Breast epithelium (tissue), 4 donors: Measurements from ENCODE around the gene CDKN2A. TPM values are rescaled to one million over a fixed set of nuclear protein-coding genes. Genes with fewer than 3 reads are reported as not detected.

ENCODE experiments used
- DNase-seq, 2 donors: peaks; one replicate each; pipeline ENCODE4 v3.0.0-alpha.2; 2019; ENCODE audit warnings: low spot score in 2 of 2
- H3K27ac ChIP-seq, 2 donors: fragments of 200-600 bp; sonication (generic) in 1 of 2; one replicate each; pipeline ENCODE4 v1.5.1; 2016 to 2019; ENCODE audit warnings: mild to moderate bottlenecking in 1 of 2
- H3K27me3 ChIP-seq, 2 donors: fragments of 200-600 bp; sonication (generic) in 1 of 2; one replicate each; pipeline versions ENCODE4 v1.5.1 to v1.6.0; 2017 to 2019; ENCODE audit warnings: control low read depth in 1 of 2, mild to moderate bottlenecking in 1 of 2
- H3K36me3 ChIP-seq: fragments of 200-600 bp; one replicate; pipeline ENCODE4 v1.5.1; 2019
- H3K4me1 ChIP-seq, 2 donors: fragments of 200-600 bp; sonication (generic); one replicate each; pipeline ENCODE4 v1.5.1; 2016 to 2019; ENCODE audit warnings: control low read depth in 1 of 2
- H3K4me3 ChIP-seq, 3 donors: fragments of 200-600 bp; sonication (generic); 1 replicate in 2 of 3; 2 replicates in 1 of 3; pipeline ENCODE4 v1.5.1; 2016 to 2019; ENCODE audit warnings: mild to moderate bottlenecking in 3 of 3, moderate library complexity in 2 of 3
- H3K9me3 ChIP-seq, 2 donors: fragments of 200-600 bp; sonication (generic) in 1 of 2; one replicate each; pipeline ENCODE4 v1.5.1; 2016 to 2019; ENCODE audit warnings: control low read depth in 1 of 2
- CTCF ChIP-seq, 3 donors: fragments of 450-650 bp; IDR thresholded peaks; one replicate each; pipeline ENCODE4 v1.5.1; 2016 to 2017; ENCODE audit warnings: antibody characterized with exemption in 3 of 3, mild to moderate bottlenecking in 3 of 3, moderate library complexity in 3 of 3
- POLR2A ChIP-seq: fragments of 450-650 bp; IDR thresholded peaks from one replicate; pipeline ENCODE4 v1.6.1; 2016; ENCODE audit warnings: antibody characterized with exemption, mild to moderate bottlenecking, moderate library complexity
- POLR2AphosphoS5 ChIP-seq, 3 donors: sonication (generic); formaldehyde crosslinking; IDR thresholded peaks; one replicate each; pipeline ENCODE4 v1.6.1; 2017; ENCODE audit warnings: antibody characterized with exemption in 3 of 3
- intact Hi-C: fragments of 100-400 bp; cut with DNase I; formaldehyde crosslinking; loops from one replicate; pipeline ENCODE4 v1.15.1; 2023; ENCODE audit warnings: low total_unique reads
- total RNA-seq, 3 donors: library from RNA; depleted of rRNA; stranded (reverse); fragments of >200 nt; gene quantifications; one replicate each; pipeline ENCODE4 v1.1.0, GENCODE V29; 2016

CDKN2A gene
- total RNA-seq, 3 donors from 2014 or later = 0.80 to 19.3 (median 3.5) TPM

- DNase-seq = no peak
- Histone ChIP-seq H3K36me3 (no peaks in the 10 kb centered on the region), H3K4me1 (no peaks in the 10 kb centered on the region), H3K27ac (no peak overlapping the region), H3K4me3 (no peak overlapping the region), H3K9me3 (no peaks in the 10 kb centered on the region), H3K27me3 (no peaks in the 10 kb centered on the region)
- intact Hi-C loops = no loop called here
- no peak for TF ChIP-seq CTCF (IDR thresholded peaks at IDR 0.05)
- TF ChIP-seq POLR2A = no peak
- no peak for TF ChIP-seq POLR2AphosphoS5 (IDR thresholded peaks at IDR 0.05)
These were observed 37.6 kb upstream of the CDKN2A start for GRCh38 chr9:22031655-22032411.

GRCh38 chr9:22030101-22030598 is 36.0 kb upstream of the CDKN2A start:
- intact Hi-C loops = no loop called here
- Histone ChIP-seq H3K4me3 (no peak overlapping the region), H3K4me1 (no peaks in the 10 kb centered on the region), H3K27ac (peak overlapping the region in 1 of 2 donors; percentile 13), H3K36me3 (no peaks in the 10 kb centered on the region), H3K27me3 (no peaks in the 10 kb centered on the region), H3K9me3 (no peaks in the 10 kb centered on the region)
- TF ChIP-seq CTCF (IDR thresholded peaks at IDR 0.05) = no peak
- no peak for TF ChIP-seq POLR2AphosphoS5 (IDR thresholded peaks at IDR 0.05)
- no peak for DNase-seq

- intact Hi-C loops = no loop called here
- no peaks in the 10 kb centered on the region for H3K36me3 ChIP-seq
- no peak overlapping the region for H3K27ac ChIP-seq
- no peak overlapping the region for H3K4me3 ChIP-seq
- no peaks in the 10 kb centered on the region for H3K4me1 ChIP-seq
- no peaks in the 10 kb centered on the region for H3K9me3 ChIP-seq
- TF ChIP-seq CTCF (IDR thresholded peaks at IDR 0.05) (no peak), POLR2AphosphoS5 (IDR thresholded peaks at IDR 0.05) (no peak), POLR2A (no peak)
- no peak for DNase-seq
- H3K27me3 ChIP-seq = no peaks in the 10 kb centered on the region
These were observed 35.0 kb upstream of the CDKN2A start for GRCh38 chr9:22029231-22029630.

- Histone ChIP-seq H3K27ac (no peak overlapping the region), H3K4me1 (no peaks in the 10 kb centered on the region)
- no peak for TF ChIP-seq POLR2A
- no peak for TF ChIP-seq CTCF (IDR thresholded peaks at IDR 0.05)
These were observed 34.2 kb upstream of the CDKN2A start for GRCh38 chr9:22028394-22028793.

GRCh38 chr9:22026696-22027095 is 32.5 kb upstream of the CDKN2A start:
- TF ChIP-seq CTCF (IDR thresholded peaks at IDR 0.05) = no peak
- no peak for TF ChIP-seq POLR2A
- TF ChIP-seq POLR2AphosphoS5 (IDR thresholded peaks at IDR 0.05) = no peak
- intact Hi-C loops = no loop called here
- no peak overlapping the region for H3K27ac ChIP-seq
- no peaks in the 10 kb centered on the region for H3K27me3 ChIP-seq
- H3K4me1 ChIP-seq = no peaks in the 10 kb centered on the region
- H3K36me3 ChIP-seq = no peaks in the 10 kb centered on the region
- DNase-seq = no peak
- H3K4me3 ChIP-seq = no peak overlapping the region
- no peaks in the 10 kb centered on the region for H3K9me3 ChIP-seq

More at GRCh38 chr9:22028394-22028793, 34.2 kb upstream of the CDKN2A start:
- H3K4me3 ChIP-seq = no peak overlapping the region
- intact Hi-C loops = no loop called here
- H3K27me3 ChIP-seq = no peaks in the 10 kb centered on the region
- H3K36me3 ChIP-seq = no peaks in the 10 kb centered on the region
- H3K9me3 ChIP-seq = no peaks in the 10 kb centered on the region
- DNase-seq = no peak
